IPS-15b (cell line): ENCODE measurements around the gene BCL6B.

Source experiments
- H3K27me3 ChIP-seq: one replicate; pipeline ENCODE4 v1.6.1; 2013; ENCODE audit warnings: low read length; ENCODE audit not compliant: control insufficient read depth, insufficient read depth
- H3K36me3 ChIP-seq: one replicate; pipeline ENCODE4 v1.6.1; 2013; ENCODE audit warnings: low read length; ENCODE audit not compliant: control insufficient read depth, insufficient read depth
- H3K4me1 ChIP-seq: one replicate; pipeline ENCODE4 v1.6.1; 2013; ENCODE audit warnings: mild to moderate bottlenecking, low read length; ENCODE audit not compliant: control insufficient read depth, insufficient read depth
- H3K4me3 ChIP-seq: one replicate; pipeline ENCODE4 v1.5.1; 2013; ENCODE audit warnings: low read depth, low read length
- H3K9ac ChIP-seq: one replicate; pipeline ENCODE4 v1.6.1; 2013; ENCODE audit warnings: low read depth, mild to moderate bottlenecking, low read length
- H3K9me3 ChIP-seq: one replicate; pipeline ENCODE4 v1.6.1; 2013; ENCODE audit warnings: mild to moderate bottlenecking, low read length; ENCODE audit not compliant: control insufficient read depth, insufficient read depth

The BCL6B gene

DNA sequence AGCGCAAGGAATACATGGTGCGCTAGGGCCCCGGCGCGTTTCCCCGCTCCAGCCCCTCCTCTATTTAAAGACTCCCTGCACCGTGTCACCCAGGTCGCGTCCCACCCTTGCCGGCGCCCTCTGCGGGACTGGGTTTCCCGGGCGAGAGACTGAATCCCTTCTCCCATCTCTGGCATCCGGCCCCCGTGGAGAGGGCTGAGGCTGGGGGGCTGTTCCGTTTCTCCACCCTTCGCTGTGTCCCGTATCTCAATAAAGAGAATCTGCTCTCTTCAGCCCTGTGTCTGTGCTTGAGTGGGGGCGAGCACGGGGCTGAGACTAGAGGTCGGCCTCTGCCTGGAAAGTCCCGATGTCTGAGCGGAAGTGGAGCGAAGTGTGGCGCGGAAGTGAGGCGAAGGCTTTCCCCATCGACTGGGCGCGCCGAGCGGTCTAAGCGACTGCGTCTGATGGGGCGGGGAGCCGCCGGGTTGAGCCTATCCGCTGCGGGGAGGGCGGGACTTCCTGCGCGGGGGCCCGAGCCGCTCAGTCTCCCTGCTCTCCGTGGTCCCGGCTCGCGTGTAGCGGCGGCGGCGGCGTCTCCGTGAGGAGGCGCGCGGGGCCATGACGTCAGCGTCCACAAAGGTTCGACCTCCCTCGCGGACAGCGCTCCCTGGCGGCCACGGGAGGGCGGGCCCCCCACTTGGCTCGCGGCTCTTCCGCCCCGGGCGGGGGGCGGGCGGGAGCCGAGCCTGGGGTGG lies 8.4 kb upstream of the BCL6B start:
- Histone ChIP-seq H3K4me1 (peaks cover 2% of the 10 kb centered on the region), H3K36me3 (peaks cover 11% of the 10 kb centered on the region), H3K9me3 (no peaks in the 10 kb centered on the region), H3K9ac (peak overlapping the region; percentile 32), H3K4me3 (peak overlapping the region; percentile 78), H3K27me3 (peaks cover 8% of the 10 kb centered on the region)

DNA sequence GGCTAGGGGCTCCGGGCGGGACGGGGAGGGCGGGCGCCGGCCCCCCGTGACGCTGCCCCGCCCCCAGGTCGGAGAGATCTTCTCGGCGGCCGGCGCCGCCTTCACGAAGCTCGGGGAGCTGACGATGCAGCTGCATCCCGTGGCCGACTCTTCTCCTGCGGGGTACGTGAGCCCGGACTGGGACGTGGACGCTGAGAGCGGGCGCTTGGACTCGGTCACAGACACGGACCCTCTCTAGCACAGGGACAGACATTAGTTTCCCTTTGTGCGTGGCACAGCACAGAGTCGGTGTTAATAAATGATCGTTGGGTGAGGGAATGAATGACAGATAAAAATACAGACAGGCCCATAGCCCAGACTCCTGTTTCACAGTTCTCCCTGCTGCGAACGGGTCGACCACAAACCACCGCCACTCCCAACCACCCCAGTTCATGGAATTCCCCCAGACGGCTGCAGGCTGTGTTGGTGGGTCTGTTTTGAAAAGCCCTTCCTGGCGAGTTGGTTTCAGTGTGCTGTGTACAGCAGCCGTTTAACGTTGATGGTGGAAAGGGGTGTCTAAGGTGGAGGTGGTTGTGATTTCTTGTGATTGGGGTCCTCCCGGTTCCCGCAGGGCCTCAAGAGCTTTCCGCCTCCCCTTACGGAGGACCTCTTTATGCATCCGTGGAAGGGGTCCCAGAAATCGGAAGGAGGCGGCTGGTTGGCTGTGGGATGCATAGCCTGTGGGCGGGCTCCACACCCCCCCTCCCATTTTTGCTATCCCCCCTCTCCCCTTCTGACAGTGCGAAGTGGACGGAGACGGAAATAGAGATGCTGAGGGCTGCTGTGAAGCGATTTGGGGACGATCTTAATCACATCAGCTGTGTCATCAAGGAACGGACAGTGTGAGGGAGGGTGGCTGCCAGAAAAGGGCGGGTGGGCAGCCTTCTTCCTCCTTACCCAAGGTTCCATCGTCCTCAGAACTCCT lies 7.6 kb upstream of the BCL6B start:
- Histone ChIP-seq H3K4me1 (peaks cover 4% of the 10 kb centered on the region), H3K4me3 (peak overlapping the region; percentile 84), H3K9ac (no peak overlapping the region), H3K9me3 (no peaks in the 10 kb centered on the region), H3K36me3 (peaks cover 11% of the 10 kb centered on the region), H3K27me3 (peaks cover 10% of the 10 kb centered on the region)

DNA sequence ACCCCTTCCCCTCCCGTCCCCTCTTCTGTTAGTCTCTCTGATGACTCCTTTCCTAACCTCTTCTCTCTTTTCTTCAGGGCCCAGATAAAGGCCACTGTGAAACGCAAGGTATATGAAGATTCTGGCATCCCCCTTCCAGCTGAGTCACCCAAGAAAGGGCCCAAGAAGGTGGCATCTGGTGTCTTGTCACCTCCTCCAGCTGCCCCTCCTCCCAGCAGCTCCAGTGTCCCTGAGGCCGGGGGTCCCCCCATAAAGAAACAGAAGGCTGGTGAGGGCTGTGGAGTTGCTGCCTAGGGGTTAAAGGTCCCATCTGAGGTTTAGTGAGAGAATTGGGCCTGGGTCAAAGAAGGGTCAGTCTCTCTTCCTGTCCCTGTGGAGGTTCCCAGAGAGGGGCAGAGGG lies 6.4 kb upstream of the BCL6B start:
- H3K36me3 ChIP-seq, result peaks cover 11% of the 10 kb centered on the region
- no peaks in the 10 kb centered on the region for H3K9me3 ChIP-seq
- H3K4me3 ChIP-seq, result no peak overlapping the region
- peaks cover 5% of the 10 kb centered on the region for H3K4me1 ChIP-seq
- peaks cover 22% of the 10 kb centered on the region for H3K27me3 ChIP-seq
- no peak overlapping the region for H3K9ac ChIP-seq

- Histone ChIP-seq H3K9me3 (no peaks in the 10 kb centered on the region), H3K9ac (no peak overlapping the region), H3K4me1 (peaks cover 5% of the 10 kb centered on the region), H3K4me3 (no peak overlapping the region), H3K27me3 (peaks cover 26% of the 10 kb centered on the region), H3K36me3 (peaks cover 11% of the 10 kb centered on the region)
These were observed 5.7 kb upstream of the BCL6B start for GRCh38 chr17:7016886-7017826.

DNA sequence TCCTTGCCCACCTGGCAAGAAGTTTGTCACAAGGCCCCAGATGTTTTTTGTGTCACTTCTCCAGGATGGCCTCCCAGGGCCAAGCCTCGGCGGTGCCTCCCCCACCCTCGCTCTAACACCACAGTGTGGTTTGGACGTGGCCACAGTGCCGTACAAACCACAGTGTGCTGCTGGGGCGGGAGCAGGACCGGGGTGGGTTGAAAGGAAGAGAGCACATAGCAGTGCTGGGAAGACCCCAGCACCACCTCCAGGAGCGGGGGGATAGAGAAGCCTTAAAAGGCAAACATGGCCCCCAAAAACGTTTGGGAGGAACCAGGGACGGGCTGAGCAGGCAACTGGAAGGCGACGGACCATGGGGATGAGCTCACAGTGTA lies 5.0 kb upstream of the BCL6B start:
- Histone ChIP-seq H3K4me3 (no peak overlapping the region), H3K9ac (no peak overlapping the region), H3K27me3 (peaks cover 31% of the 10 kb centered on the region), H3K36me3 (peaks cover 11% of the 10 kb centered on the region), H3K9me3 (no peaks in the 10 kb centered on the region), H3K4me1 (peaks cover 5% of the 10 kb centered on the region)

- no peak overlapping the region for H3K4me3 ChIP-seq
- H3K4me1 ChIP-seq, result peaks cover 5% of the 10 kb centered on the region
- no peaks in the 10 kb centered on the region for H3K9me3 ChIP-seq
- H3K36me3 ChIP-seq, result peaks cover 11% of the 10 kb centered on the region
- no peak overlapping the region for H3K9ac ChIP-seq
- H3K27me3 ChIP-seq, result peaks cover 36% of the 10 kb centered on the region
These were observed 4.4 kb upstream of the BCL6B start for GRCh38 chr17:7018331-7018964.

- Histone ChIP-seq H3K36me3 (peaks cover 13% of the 10 kb centered on the region), H3K27me3 (peaks cover 41% of the 10 kb centered on the region), H3K4me1 (peaks cover 5% of the 10 kb centered on the region), H3K9me3 (no peaks in the 10 kb centered on the region), H3K4me3 (peak overlapping the region; percentile 59), H3K9ac (peak overlapping the region; percentile 81)
These were observed 3.5 kb upstream of the BCL6B start for GRCh38 chr17:7019367-7019766.

DNA sequence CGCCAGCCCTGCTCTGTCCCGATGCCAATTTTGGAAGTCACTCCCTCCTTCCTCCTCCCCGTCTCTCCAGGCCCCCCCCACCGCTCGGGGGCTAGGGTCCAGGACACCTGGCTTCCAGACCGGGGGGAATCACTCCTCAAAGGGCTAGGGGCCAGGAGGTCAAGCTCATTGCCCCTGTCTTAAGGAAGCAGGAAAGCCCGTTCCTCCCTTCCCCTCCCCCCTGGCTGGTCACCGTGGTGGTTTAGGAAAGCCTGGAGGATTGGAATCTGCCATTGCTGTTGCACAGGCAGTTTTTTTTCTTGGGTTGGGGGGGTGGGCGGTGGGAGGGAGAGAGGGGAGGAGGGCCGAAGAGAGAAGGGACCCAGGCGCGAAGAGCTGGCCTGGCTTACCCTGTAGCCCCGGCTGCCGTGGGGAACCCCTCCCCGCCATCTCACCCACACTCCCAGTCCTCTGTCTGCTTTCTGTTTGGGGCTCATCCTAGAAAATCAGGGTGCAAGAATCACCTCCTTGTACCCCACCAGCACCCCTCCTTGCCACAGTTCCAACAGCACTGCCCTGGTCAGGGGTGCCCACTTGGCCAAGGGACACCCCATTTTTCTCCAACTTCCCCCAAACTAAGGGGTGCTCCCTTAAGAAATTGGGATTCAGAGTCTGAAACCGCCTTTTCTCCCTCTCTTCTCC lies 2.9 kb upstream of the BCL6B start:
- Histone ChIP-seq H3K9ac (peak overlapping the region; percentile 81), H3K27me3 (peaks cover 42% of the 10 kb centered on the region), H3K4me1 (peaks cover 5% of the 10 kb centered on the region), H3K36me3 (peaks cover 13% of the 10 kb centered on the region), H3K4me3 (peak overlapping the region; percentile 59), H3K9me3 (no peaks in the 10 kb centered on the region)

DNA sequence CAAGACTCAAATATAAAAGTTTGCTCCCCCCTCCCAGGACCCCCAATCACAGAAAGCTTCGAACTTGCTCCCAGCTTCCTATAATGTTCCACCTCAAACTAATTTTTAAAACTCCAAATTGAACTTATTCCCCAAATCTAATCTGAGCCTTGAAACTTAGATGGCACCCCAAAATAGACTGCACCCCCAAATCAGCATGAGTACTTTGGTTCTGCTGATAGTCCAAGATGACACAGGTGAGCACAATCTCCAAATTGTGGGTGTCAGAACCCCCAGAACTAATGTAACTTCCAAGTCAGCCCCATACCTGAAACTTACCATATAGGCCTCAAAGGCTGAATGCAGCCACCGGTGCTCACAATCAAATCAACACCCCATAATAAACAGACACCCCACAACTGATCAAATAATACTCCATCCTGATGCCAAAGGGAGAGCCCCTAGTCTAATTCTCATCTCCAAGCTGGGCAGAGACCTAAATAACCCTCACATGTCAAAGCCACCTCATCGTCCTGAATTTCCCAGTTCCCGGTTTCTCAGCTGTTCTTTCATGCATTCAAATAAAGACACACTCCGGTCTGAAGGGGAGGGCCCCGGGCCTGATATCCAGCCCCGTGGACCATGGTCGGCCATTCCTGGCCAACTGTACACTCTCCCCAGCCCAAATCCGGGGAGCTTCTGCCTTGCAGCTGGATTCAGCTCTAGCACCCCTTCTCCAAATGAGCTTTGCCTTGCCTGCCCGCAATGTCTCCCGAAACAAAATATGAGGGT lies 1.8 kb upstream of the BCL6B start:
- Histone ChIP-seq H3K36me3 (peaks cover 13% of the 10 kb centered on the region), H3K4me3 (peak overlapping the region; percentile 46), H3K4me1 (peaks cover 3% of the 10 kb centered on the region), H3K27me3 (peaks cover 36% of the 10 kb centered on the region), H3K9me3 (no peaks in the 10 kb centered on the region), H3K9ac (no peak overlapping the region)
